GM18867 (cell line): ENCODE measurements around the gene CCSER1.
"Not testable (repeated sequence)": the region's sequence is repeated elsewhere in the genome, so short reads cannot be mapped to it uniquely, and the experiment has no call there.

Experiments used
- ATAC-seq: cut with Tn5 transposase; IDR thresholded peaks from one replicate; pipeline ENCODE4 v1.9.1; 2021; ENCODE audit warnings: mild to moderate bottlenecking, moderate library complexity; ENCODE audit not compliant: unreplicated experiment

The CCSER1 gene

DNA sequence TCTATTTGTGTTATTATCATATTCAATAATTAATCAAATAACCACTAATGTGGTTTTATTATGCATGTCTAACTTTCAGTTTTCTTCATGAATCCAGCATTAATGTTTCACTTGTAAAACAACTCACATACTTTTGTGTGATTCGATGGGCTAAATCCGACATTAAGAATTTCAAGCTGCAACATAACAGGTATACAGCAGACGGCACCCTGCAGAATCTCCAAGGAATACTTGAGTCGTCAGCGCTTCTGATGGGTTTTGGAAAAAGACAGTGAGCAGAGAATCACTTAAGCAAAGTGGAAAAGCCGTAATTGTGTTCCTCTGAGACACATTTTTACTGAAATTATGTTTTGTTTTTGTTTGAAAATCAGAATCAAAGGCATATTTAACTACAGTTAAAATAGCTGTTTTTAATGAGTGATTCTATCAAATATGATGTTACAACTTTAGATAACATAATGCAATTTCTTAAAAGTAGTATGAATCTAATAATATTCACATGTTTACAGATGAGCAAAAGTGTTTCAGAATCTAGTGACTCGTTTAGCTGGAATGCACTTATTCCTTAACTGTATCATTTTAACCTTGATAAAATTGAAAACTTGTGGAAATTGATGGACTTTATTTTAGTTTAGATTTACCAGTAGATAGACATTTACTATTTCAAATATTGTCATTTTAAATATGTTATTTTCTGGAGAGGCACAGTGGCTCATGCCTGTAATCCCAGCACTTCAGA lies 514.8 kb downstream of the CCSER1 start:
- no peak for ATAC-seq

DNA sequence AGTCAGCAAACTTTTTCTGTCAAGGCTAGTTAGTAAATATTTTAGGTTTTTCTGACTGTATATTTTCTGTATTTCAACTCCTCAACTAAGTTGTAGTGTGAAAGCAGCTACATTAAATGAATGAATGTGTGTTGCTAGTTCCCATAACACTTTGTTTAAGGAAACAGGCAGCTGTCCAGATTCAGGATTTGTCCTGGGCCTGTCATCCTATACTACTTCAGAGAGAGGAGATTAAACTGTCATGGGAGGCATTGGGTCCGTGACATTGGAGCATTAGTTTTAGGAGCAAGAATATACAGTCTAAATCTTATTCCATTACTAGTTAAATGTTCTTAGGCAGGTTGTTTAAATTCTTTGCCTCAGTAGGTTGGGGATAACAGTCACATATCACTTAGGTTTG lies 516.0 kb downstream of the CCSER1 start:
- ATAC-seq: no peak

DNA sequence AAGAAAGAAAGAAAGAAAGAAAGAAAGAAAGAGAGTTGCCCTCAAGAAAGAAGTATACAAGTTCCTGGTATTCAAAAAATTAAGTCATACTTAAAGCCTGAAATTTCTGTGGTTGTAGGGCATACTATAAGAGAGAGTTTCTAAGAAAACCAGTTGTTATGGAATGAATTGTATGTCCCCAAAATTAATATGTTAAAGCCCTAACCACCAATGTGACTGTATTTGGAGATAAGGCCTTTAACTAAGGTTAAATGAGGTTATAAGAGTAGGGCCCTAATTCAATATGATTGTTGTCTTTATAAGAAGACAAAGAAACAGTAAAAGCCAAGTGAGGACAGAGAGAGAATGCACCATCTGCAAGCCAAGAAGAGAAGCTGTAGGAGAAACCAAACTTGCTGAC lies 521.1 kb downstream of the CCSER1 start:
- no peak for ATAC-seq

DNA sequence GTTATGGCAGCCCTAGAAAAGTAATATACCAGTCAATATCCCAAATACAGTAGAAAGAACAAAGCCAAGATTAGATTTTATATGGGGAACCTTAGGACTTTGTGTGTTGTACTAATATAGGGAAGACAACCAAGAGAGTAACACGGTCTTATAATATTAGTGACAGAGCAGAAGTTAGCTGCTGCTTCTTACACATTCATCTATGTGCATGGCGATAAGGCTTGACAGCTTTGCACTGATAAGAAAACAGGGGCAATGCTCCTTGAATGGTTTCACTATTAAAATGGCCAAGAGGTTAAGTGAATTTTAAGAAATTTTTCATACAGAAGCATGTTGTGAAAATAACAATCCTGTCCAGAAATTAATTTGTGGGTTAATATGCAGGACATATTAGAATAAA lies 521.6 kb downstream of the CCSER1 start:
- no peak for ATAC-seq

DNA sequence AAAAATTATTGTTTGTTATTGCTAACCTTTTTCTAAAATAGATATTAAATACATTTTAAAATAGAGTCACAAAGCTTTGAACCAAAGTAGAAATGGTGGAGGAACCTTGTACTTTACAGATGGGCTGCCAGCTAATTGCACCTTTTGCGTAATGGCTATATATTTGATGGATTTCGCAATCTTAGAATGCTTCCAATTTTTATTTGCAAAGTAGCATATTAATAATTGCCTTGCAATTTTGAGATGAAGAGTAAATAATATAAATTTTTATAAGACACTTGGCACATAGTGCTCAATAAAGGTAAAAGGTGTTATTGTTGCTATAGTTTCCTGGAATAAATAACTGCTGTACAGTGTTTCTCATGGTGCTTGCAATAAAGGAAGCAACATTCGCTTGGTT lies 533.5 kb downstream of the CCSER1 start:
- ATAC-seq: no peak

DNA sequence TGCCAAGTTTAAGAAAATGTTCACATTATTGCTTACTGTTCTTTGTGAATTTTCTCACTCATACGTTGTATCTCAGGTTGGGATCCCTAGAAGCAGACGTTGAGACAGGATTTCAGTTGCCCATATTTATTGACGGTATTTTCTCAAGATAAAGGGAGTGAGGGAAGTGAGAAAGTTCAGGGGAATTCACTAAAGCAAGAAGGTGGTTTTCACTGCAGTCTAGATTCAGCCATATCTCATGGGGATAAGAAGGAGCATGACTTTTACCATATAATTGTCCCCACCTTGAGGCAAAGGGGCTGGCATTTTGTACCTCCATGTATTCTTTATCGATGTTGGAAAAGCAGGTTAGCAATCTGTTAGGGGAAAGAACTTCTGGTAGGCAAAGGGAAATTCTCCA lies 543.0 kb downstream of the CCSER1 start:
- no peak for ATAC-seq

DNA sequence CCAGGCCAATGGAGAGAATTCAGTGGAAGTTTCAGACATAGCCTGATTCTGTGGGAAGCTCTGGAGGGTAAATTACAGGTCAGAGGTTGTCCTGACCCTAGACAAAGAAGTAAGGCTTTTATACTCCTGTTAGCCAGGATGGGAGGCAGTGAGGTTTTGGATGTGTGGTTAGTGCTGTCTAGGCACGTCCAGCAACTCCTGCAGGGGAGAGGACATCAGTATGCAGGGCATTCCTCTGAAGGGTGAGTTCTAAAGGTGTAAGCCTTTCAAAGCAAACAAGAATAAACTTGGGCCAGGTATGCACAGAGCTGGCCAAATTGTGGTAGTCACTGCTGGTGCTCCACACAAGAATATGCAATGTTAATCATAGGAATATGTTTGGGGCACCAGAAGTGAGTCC lies 562.5 kb downstream of the CCSER1 start:
- ATAC-seq: no peak

DNA sequence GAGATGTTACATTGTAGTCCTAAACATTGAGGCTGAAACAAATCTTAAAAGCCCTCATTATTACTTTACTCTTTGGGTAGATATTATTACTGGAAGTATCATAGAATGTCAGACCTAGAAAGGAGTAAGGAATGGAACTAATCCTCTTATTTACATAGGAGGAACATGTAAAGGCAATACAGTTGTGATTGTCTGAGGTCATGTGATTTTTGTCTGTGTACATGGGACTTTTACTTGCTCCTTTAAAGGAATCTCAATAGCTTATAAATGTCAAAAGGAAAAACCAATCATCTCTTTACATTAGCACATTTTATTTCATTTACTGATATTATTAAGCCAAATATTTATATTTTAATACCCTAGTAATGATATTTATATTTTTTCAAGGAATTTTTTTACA lies 568.2 kb downstream of the CCSER1 start:
- ATAC-seq: no peak

DNA sequence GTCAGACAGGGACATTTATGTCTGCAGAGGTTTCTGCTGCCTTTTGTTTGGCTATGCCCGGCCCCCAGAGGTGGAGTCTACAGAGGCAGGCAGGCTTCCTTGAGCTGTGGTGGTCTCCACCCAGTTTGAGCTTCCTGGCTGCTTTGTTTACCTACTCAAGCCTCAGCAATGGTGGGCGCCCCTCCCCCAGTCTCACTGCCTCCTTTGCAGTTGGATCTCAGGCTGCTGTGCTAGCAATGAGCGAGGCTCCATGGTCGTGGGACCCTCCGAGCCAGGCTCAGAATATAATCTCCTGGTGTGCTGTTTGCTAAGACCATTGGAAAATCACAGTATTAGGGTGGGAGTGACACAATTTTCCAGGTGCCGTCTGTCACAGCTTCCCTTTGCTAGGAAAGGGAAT lies 578.3 kb downstream of the CCSER1 start:
- ATAC-seq: not testable (repeated sequence)

DNA sequence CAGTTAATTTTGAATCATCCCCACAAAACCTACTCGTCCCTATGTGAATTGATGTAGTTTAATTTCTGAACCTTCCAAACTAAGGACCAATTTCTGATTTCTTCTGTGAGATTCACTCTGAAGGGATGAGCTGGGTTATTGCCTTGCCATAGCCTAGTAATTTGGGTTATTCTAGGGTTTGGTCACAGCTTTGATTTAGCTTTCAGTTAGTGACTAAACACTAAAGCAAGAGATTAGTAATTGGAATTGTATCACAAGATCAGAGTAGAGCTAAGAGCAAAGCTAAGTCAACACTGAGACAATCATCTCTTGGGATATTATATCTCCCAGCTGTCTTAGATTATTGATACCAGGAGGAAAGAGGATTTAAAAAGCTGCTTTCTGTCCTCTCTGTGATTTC lies 588.0 kb downstream of the CCSER1 start:
- ATAC-seq: no peak

DNA sequence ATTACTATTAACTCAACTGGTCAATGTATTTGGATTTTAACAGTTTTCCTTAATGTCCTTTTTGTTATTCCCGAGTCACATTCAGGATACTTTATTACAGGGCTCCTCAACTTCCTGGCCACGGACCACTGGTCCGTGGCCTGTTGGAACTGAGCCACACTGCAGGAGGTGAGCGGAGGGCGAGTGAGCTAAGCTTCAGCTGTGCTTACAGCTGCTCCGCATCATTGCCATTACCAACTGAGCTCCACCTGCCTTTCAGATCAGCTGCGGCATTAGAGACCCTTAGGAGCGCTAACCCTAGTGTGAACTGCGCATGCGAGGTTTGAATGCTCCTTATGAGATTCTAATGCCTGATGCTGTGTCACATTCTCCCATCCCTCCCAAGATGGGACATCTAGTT lies 591.7 kb downstream of the CCSER1 start:
- ATAC-seq: no peak

DNA sequence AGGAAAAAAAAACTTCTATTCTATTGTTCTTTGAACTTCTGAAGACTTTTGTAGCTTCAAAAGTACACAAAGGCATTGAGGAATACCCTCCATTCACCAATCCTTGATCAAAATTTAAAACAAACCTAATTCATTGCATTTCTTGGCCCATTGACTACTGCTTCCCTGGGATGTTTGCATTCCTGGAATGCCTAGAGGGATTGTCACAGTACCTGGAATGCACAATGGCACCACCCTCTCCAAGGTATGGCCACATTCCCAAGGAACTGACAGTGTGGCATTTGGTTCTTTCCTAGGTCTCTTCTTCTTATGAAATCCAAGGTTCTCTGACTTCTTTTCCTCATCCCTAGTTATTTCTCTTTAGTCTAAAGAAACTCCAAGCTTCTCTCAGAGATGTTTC lies 600.7 kb downstream of the CCSER1 start:
- ATAC-seq: no peak

DNA sequence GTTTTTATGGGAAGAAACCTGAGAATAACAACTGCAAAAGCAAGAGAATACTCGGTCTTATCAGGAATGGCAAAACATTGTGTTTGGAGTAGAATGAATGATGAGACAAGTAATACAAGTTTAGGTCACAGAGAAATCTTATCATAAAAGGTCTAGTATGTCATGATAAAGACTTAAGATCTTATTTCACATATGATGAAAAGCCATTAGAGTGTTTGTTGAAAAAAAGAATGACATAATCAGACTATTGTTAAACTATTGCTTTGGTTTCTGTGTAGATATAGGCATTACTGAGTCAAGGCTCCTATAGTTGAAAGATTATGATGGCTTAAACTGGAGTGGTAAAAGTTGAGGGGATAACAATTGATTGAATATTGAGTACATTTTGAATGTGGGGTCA lies 603.6 kb downstream of the CCSER1 start:
- no peak for ATAC-seq

DNA sequence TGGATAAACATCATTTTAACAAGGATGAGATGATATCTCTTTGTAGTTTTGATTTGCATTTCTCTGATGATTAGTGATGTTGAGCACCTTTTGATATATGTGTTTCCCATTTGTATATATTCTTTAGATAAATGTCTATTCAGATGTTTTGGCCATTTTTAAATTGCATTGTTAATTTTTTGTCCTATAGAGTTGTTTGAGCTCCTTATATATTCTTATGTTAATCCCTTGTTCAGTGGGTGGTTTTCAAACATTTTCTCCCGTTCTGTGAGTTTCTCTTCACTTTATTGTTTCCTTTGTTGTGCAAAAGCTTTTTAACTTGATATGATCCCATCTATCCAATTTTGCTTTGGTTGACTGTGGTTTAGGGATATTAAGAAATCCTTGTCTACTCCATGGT lies 606.0 kb downstream of the CCSER1 start:
- no peak for ATAC-seq

DNA sequence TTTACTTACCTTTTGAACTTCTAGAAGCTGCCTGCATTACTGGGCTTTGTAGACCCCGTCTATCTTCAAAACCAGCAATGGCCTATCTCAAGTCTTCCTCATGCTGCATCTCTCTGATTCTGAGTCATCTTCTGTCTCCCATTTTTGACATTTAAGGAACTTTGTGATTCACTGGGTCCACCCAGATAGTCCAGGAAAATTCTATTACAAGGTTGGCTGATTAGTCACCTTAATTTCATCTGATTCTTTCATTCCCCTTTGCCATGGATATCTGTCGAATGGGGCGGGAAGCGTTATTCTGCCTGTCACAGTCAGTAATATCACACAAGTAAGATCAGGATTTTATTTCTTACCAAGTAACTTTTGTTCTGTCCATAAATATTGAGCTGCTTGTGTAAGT lies 618.0 kb downstream of the CCSER1 start:
- no peak for ATAC-seq

DNA sequence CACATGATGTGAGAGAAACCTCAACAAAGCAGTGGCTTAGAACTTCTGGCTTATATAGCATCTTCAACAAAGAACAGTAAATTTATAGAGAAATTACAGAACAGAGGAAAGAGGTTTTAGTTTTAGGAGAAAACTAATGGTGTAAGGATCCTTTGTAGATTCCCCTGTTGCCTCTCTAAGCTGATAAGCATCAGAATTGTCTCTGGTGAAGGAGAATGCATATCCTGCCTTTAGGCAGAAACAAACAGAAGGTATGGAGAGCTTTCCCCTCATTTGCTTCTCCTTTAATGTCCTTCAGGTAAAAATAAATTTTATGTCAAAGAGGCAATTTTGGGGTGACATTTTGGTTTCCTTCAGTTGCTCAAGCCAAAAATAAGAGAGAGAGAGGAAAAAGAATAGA lies 625.9 kb downstream of the CCSER1 start:
- ATAC-seq: no peak

DNA sequence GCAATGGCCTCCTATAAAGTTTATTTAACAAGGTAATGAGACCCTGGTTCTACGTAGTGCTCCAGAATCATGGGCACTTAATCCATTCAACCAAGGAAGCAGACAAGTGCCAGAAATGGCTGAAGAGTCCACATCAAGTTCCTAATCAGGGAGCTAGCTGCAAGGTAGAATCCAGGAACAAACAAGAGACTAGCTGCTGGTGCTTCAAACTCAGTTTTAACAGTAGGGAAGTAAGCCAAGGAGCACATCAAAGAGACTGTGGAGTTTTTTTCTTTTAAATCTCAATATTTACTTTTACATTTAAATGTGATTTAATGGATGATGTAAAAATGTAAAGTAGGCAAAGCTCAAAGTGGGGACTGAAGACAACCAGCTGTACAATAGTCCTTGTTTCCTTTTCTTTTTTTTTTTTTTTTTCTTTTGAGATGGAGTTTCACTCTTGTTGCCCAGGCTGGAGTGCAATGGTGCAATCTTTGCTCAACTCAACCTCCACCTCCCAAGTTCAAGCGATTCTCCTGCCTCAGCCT lies 630.4 kb downstream of the CCSER1 start:
- ATAC-seq: no peak

DNA sequence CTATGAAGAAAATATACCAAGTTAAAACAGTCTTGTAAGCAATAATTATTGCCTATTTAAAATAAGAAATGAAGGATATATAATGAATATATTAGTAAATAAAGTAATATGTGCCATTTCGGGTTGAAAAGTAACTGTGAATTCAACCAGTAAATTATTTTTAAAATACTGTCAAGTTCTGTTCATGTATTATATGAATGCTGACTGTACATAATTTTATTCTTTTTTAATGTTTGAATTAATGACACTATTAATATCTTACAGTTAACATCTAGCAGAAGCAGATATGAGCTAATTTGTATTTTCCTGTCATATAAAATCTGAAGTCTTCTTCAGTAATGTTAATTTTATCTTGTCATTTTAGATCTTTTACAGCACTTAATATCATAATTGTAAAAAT lies 632.9 kb downstream of the CCSER1 start:
- no peak for ATAC-seq

DNA sequence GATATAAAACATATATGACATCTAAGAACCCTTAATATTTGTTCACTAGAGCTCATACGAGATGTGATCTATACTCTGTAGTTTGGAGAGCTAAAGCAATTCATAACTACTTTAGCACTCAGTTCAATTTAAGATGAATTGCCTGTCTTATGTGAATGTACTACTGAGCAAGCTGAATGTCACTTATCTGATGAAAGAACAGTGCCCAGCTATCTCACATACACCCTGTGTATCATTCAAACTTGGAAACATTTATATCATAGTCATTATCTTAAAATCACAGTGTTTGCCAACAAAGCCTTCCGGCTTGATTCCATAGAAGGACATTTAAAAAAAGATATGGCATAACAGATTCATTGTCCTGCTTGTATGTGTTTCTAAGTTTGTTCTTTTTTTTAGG lies 639.6 kb downstream of the CCSER1 start:
- no peak for ATAC-seq

DNA sequence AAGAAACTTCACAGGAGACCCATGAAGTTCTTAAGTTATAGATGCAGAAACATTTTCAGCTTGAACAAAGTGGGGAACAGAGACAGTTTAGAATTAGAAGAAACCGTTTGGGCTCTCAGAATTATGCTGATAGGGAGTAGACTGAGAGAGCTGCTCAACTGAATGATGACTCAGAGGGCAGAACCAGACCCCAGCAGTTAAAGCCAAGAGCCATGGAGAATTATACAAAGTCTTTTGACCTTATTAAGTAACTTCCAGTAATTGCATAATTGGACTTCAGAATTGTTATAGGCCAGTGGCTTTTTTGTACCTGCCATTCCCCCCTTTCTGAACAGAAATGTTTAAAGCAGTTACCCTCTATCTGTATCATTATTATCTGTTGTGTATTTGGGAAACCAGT lies 642.1 kb downstream of the CCSER1 start:
- ATAC-seq: no peak

DNA sequence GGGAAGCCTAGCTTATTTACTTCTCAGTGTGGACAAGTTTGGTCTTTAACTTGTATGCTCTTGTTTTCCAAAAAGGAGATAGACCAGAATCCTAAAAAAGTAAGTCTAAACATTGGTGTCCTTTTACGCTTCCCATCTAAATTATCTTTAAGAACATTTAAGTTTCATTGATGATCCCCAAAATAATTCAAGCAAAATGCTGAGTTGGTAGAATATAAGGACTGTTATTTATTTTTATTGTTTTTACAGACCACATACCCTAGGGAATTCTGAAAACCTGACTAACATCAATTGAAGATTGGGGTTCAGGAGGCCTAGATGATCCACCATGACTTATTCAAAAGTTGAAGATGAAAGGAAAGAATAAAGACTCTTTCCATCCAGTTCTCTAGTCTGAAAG lies 653.0 kb downstream of the CCSER1 start:
- no peak for ATAC-seq

DNA sequence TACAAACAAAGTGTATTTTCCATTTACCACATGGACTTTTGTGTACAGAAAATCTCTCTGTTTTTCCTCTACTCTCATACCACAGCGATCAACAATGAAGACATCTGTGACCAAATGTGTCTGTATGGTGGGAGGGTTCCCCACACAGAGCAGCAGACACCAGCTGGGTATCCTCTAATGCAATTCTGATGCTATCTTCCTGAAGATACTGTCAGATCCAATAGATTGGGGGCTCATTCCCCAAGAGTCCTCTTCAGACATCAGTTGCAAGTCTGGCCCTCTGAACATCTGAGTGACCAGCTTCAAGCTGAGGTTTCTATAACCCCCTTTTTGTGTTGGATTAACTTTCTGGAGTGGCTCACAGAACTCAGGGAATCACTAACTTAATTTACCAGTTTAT lies 659.4 kb downstream of the CCSER1 start:
- ATAC-seq: no peak

DNA sequence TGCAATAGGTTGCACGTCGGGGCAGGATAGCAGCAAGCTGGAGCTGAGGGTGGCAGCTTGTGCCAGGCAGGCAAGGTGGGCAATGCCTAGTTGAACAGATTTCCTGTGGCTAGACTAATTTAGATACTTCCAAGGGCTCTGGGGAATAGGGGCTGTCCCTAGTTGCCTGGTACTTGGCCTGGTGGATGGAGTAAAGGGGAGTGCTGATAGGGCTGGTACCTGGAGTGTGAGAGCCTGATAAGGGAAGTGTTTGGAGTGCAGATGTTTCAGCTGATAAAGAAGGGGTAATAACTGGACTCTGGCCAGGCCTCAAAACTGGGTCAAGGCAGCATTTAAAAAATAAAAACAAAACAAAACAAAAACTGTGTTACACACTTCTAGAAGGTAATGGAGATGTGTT lies 665.5 kb downstream of the CCSER1 start:
- ATAC-seq: no peak
